Measurements from ENCODE around the gene RGPD8. TPM values are rescaled to one million over a fixed set of nuclear protein-coding genes. Genes with fewer than 3 reads are reported as not detected.
A peak's percentile ranks its signal among the peaks of the same experiment; 100 is the strongest.
"Not testable (repeated sequence)": the region's sequence is repeated elsewhere in the genome, so short reads cannot be mapped to it uniquely, and the experiment has no call there.

RGPD8 gene
- total RNA-seq, 1 experiment from 2014 or later = 3.0 TPM

GRCh38 chr2:112435716-112436431, 2.4 kb upstream of the RGPD8 start:
- not testable (repeated sequence) for DNase-seq (ENCODE audit: extremely low read depth, low read depth)

GRCh38 chr2:112434890-112435715, 1.7 kb upstream of the RGPD8 start:
- not testable (repeated sequence) for DNase-seq (ENCODE audit: extremely low read depth, low read depth)

GRCh38 chr2:112433932-112434730, 686 bp upstream of the RGPD8 start:
- no peak for DNase-seq (ENCODE audit: extremely low read depth, low read depth)

DNA sequence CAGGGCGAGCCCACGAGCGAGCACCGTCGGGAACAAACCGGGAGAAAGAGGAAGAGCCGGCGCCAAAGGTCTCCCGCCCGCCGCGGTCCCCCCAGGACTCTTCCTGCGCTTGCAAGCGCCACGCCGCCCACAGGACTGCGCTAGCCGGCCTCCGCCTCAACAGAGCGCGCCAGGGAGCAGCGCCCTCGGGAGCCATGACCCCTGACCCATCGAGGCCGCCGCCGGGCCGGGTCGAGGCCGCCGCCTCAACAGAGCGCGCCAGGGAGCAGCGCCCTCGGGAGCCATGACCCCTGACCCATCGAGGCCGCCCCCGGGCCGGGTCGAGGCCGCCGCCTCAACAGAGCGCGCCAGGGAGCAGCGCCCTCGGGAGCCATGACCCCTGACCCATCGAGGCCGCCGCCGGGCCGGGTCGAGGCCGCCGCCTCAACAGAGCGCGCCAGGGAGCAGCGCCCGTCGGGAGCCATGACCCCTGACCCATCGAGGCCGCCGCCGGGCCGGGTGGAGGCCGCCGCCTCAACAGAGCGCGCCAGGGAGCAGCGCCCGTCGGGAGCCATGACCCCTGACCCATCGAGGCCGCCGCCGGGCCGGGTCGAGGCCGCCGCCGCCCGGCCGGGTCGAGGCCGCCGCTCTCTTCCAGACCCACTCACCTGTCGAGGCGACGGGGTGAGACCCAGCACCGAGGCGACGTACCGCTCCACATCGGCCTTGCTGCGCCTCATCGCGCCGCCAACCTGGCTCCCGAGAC, 538 bp downstream of the RGPD8 start:
- not testable (repeated sequence) for DNase-seq (ENCODE audit: extremely low read depth, low read depth)

DNA sequence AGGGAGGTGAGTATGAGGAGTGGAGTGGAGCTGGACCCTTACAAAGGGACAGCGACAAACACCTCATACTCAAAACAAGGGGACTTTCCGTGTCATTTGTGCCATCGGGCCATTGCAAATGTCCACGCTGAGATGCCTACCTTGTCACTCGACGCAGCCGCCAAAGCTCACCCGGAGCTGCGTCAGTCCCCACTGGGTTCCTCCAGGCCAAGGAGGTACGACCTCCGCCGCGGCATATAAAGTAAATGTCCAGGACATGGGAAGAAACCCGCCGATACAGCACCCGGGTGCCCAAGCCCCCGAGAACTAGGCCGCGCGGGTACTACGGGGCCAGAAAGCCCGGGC, 1.1 kb downstream of the RGPD8 start:
- not testable (repeated sequence) for DNase-seq (ENCODE audit: extremely low read depth, low read depth)

DNA sequence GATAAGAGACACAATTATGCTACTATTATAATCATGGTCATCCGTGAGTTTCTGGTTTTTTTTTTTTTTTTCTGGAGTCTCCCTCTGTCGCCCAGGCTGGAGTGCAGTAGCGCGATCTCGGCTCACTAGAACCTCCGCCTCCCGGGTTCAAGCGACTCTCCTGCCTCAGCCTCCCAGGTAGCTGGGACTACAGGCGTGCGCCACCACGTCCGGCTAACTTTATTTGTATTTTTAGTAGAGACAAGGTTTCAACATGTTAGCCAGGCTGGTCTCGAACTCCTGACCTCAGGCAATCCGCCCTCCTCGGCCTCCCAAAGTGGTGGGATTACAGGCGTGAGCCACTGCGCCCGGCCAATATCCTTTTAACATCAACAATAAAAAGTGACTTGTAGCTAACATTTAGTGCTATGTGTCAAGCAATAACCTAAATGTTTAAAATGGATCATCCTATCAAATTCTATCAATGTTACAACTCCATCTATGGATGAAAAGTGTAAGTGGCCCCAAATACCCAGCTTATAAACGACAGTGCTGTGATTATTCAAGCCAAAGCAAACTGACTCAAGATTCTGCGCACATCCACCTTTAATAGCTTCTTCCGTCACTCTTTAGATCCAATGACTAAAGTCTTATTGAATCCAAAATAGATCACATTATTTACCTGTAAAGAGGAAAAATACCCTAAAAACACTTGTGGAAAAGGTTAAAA, 1.7 kb downstream of the RGPD8 start:
- not testable (repeated sequence) for DNase-seq (ENCODE audit: extremely low read depth, low read depth)

- not testable (repeated sequence) for DNase-seq (ENCODE audit: extremely low read depth, low read depth)
These were observed 8.9 kb downstream of the RGPD8 start for GRCh38 chr2:112424553-112424952.

DNA sequence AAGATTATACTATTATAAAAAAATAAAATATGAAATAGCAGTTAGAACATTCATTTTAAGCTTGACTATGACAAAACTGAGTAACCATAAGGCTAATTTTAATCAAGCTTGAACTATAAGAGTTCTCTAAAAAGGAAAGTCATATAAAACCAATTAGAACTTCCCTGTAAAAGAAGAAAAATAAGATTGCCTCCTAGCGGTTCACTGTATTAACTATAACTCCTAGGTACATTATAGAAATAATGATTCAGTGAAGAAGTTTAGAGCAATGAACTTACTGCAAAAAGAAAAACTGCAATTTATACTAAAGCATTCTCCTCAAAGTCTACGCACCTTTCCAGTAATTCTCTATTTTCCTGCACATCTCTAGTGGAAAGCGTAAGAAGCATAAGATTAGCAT, 16.6 kb downstream of the RGPD8 start:
- DNase-seq (ENCODE audit: extremely low read depth, low read depth) = not testable (repeated sequence)

DNA sequence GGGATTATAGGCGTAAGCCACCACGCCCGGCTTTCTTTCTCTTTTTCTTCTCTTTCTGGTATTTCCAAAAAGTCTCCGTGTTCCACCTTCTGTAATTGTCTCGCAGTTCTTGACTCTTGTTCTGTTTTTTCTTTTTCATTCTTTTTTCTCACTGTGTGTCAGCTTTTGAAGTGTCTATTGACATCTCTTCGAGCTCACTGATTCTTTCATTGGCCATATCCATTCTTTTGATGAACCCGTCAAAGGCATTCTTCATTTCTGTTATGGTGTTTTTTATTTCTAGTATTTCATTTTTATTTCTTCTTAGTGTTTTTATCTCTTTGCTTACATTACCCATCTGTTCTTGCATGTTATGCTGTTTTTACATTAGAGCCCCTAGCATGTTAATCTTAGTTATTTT, 73.4 kb downstream of the RGPD8 start:
- not testable (repeated sequence) for DNase-seq (ENCODE audit: extremely low read depth, low read depth)

DNA sequence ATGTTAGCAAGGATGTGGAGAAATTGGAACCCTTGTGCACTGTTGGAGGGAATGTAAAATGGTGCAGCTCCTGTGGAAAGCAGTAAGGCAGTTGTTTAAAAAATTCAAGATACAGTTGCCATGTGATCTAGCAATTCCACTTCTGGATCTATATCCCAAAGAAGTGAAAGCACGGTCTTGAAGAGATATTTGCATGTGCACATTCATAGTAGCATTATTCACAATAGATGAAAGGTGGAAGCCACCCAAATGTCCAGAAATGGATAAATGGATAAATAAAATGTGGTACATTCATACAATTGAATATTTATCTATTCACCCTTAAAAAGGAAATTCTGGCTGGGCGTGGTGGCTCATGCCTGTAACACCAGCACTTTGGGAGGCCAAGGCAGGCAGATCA, 79.1 kb downstream of the RGPD8 start:
- DNase-seq (ENCODE audit: extremely low read depth, low read depth) = not testable (repeated sequence)

GRCh38 chr2:112352809-112353603, 80.4 kb downstream of the RGPD8 start:
- DNase-seq (ENCODE audit: extremely low read depth, low read depth) = not testable (repeated sequence)

- not testable (repeated sequence) for DNase-seq (ENCODE audit: extremely low read depth, low read depth)
These were observed 81.2 kb downstream of the RGPD8 start for GRCh38 chr2:112352292-112352691.

DNA sequence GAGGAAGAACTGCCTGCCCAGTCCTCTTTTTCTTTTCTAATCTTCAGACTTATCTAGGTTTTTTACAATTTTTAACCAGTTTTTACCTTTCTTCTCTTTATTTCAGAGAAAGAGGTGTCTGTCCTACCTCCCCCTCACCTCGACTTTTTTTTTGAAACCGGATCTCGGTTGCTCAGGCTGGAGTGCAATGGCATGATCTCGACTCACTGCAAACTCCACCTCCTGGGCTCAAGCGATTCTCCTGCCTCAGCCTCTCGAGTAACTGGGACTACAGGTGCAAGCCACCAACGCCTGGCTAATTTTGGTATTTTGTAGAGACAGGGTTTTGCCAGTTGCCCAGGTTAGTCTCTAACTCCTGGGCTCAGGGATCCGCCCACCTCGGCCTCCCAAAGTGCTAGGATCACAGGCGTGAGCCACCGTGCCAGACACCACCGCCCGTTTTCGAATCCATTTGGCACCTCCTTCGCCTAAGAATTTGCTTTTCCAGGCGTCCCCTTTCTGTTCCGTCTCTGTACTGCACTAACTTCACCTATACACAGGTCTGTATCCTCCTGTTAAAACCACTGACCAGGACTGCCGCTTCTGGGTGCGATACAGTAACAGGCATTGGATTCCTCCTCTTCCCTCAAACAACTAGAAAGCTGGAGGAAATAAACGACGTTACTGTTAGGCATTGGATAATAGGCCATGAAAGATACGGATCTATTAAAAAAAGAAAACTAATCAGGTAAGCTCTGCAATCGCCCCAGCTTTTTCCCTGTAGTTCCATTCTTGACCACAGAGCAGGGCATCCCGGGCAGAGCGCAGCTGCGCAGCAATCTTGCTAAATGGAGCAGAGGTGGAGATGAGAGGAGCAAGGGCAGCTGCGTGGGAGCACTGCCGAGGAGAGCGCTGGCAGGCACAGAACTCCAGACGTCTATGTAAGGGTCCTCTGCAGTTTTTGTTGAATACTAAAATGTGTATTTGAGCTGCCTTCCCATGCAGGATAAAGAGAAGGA, 88.1 kb downstream of the RGPD8 start:
- DNase-seq (ENCODE audit: extremely low read depth, low read depth) = peak; percentile 27

DNA sequence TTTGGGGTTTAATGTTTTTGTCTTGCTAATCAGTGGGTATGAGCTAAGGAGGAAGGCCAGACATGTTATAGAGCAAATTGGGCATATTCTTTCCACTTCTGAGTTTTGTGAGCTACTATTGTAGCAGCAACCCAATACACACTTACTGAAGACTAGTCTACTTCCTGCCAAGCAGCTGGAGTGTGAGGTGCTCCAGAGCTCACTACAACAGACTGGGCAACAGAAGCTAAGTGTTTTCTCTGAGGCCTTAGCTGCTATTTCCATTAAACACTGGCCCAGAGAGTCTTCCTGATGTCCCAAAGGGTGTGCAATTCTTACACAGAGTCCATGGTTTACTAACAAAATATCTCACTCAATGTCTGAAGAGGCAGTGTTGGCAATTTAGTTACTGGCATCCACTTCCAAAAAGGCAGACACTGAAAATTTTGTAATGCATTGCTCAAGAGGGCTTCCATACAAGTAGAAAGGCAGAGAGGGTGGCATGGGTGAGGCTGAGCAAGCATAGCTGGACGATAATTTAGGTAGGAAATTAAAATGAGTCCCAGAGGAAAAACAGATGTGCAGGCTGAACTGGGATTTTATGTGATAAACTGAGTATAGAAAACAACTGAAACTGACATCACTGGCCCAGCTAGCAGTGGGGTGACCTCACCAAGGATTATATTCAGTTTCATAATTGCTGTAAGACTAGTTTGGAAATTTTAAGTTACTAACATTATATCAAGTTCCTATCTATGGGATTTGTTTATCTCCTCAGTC, 89.4 kb downstream of the RGPD8 start:
- DNase-seq (ENCODE audit: extremely low read depth, low read depth) = no peak

DNA sequence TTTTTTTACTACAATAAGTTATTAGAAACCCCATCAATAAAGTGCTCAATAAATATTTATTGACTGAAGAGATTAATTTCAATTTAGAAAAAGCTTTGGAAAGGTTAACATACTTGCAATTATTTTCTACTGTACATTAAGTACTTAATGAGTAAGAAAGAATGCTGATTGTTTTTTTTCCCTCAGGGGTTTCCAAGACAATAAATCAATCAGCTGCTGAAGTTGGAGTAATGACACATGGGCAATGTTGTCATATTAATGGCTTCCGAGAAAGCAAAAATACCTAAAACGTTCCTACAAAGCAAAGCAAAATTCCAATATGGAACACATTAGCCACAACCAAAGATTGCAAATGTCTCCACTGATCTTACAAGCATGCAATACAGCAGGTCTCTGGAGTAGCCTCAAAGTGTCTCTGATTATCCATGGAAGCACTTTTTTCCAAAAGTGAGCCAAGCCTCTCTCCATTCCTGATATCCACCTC, 91.3 kb downstream of the RGPD8 start:
- DNase-seq (ENCODE audit: extremely low read depth, low read depth) = no peak

DNA sequence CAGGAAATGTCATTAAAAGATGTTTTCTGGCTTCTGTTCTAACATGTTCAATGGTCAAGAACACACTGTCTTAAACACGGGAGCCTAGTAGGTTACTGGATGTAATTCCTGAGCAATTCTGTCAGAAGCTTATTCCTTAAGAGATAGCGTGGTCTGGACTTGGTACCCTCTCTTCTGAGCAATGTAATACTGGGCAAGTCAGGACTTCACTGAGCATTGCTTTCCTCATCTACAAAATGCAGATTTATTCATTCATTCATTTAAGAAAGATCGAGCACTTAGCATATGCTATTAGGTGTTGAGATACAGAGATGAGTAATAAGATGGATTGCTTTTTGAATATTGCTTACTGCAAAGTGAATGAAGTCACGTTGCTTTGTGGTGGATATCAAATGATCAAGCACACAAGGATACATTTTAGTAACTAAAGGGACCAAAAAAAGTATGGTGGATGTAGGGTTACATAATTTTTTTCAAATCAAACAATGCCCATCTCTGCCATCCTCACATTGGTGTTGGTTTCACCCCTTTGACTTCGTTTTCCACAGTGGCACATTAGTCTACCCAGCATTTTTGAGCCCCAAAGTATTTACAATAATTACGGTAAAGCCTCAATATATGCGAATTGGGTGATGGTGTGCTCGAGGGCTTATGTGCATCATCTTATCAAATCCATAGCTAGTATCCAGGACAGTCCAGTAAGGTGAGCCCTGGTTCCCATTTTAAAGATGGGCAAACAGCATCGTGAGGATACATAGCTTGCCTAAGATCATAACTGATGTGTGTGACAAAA, 92.8 kb downstream of the RGPD8 start:
- DNase-seq (ENCODE audit: extremely low read depth, low read depth) = no peak
